H7 (cell line): Measurements from ENCODE around the gene SIK2. TPM values are rescaled to one million over a fixed set of nuclear protein-coding genes. Genes with fewer than 3 reads are reported as not detected.
"Not testable (repeated sequence)": the region's sequence is repeated elsewhere in the genome, so short reads cannot be mapped to it uniquely, and the experiment has no call there.

ENCODE experiments used
- DNase-seq: peaks from one replicate; pipeline ENCODE4 v3.0.0; 2012
- H3K27me3 ChIP-seq: 2 replicates; pipeline ENCODE4 v1.6.0; 2011; ENCODE audit warnings: mild to moderate bottlenecking, low read length; ENCODE audit not compliant: control insufficient read depth, insufficient read depth
- H3K36me3 ChIP-seq: replicated peaks from 2 replicates; pipeline ENCODE4 v1.5.1; 2011; ENCODE audit warnings: low read length; ENCODE audit not compliant: control insufficient read depth, insufficient read depth
- H3K4me3 ChIP-seq: 2 replicates; pipeline ENCODE4 v1.5.1; 2011; ENCODE audit warnings: low read depth, mild to moderate bottlenecking, control low read depth, low read length, moderate library complexity; ENCODE audit not compliant: insufficient read depth
- total RNA-seq: library from RNA; depleted of rRNA; stranded (reverse); fragments of >200 nt; shearing (Covaris generic); gene quantifications from 2 replicates; pipeline ENCODE4 v1.2.3, GENCODE V29; 2014

SIK2 gene
- total RNA-seq, 1 experiment from 2014 or later = 5.5 TPM

GRCh38 chr11:111761036-111761435 is 158.8 kb downstream of the SIK2 start:
- no peaks in the 10 kb centered on the region for H3K27me3 ChIP-seq
- no peak overlapping the region for H3K4me3 ChIP-seq

GRCh38 chr11:111762526-111762925 is 160.3 kb downstream of the SIK2 start:
- Histone ChIP-seq H3K36me3 (peaks cover 32% of the 10 kb centered on the region), H3K4me3 (no peak overlapping the region), H3K27me3 (no peaks in the 10 kb centered on the region)
- DNase-seq = no peak

More at GRCh38 chr11:111761036-111761435, 158.8 kb downstream of the SIK2 start:
- no peak for DNase-seq
- H3K36me3 ChIP-seq = peaks cover 32% of the 10 kb centered on the region

- no peak for DNase-seq
- Histone ChIP-seq H3K4me3 (no peak overlapping the region), H3K36me3 (peaks cover 32% of the 10 kb centered on the region), H3K27me3 (no peaks in the 10 kb centered on the region)
Measured at GRCh38 chr11:111762981-111763643, 160.9 kb downstream of the SIK2 start.

GRCh38 chr11:111764621-111765020 is 162.4 kb downstream of the SIK2 start:
- Histone ChIP-seq H3K4me3 (no peak overlapping the region), H3K27me3 (no peaks in the 10 kb centered on the region), H3K36me3 (peaks cover 30% of the 10 kb centered on the region)
- no peak for DNase-seq

GRCh38 chr11:111765320-111765983 is 163.2 kb downstream of the SIK2 start:
- no peak for DNase-seq
- Histone ChIP-seq H3K4me3 (peak overlapping the region; percentile 91), H3K36me3 (peaks cover 24% of the 10 kb centered on the region), H3K27me3 (no peaks in the 10 kb centered on the region)

GRCh38 chr11:111765984-111766833 is 164.0 kb downstream of the SIK2 start, which contains the start of gene PPP2R1B:
Gene PPP2R1B (minus strand): TSS chr11:111766389. CDS start chr11:111766361, 28 bp downstream.
- Histone ChIP-seq H3K36me3 (peaks cover 19% of the 10 kb centered on the region), H3K27me3 (no peaks in the 10 kb centered on the region), H3K4me3 (peak within 1 kb of the TSS; percentile 91)
- peak; percentile 97 for DNase-seq

GRCh38 chr11:111766834-111767142 is 164.5 kb downstream of the SIK2 start:
- Histone ChIP-seq H3K4me3 (peak overlapping the region; percentile 91), H3K27me3 (no peaks in the 10 kb centered on the region), H3K36me3 (peaks cover 19% of the 10 kb centered on the region)
- DNase-seq = no peak

GRCh38 chr11:111770581-111771134 is 168.4 kb downstream of the SIK2 start:
- H3K27me3 ChIP-seq = no peaks in the 10 kb centered on the region
- H3K4me3 ChIP-seq = no peak overlapping the region
- H3K36me3 ChIP-seq = no peaks in the 10 kb centered on the region
- no peak for DNase-seq

GRCh38 chr11:111771205-111771604 is 169.0 kb downstream of the SIK2 start:
- DNase-seq, H3K36me3 ChIP-seq, H3K4me3 ChIP-seq, H3K27me3 ChIP-seq: not testable (repeated sequence)

- no peak for DNase-seq
Measured at GRCh38 chr11:111772535-111772934, 170.3 kb downstream of the SIK2 start.

GRCh38 chr11:111774955-111775710 is 172.9 kb downstream of the SIK2 start:
- no peak overlapping the region for H3K4me3 ChIP-seq
- no peaks in the 10 kb centered on the region for H3K27me3 ChIP-seq
- no peaks in the 10 kb centered on the region for H3K36me3 ChIP-seq
- DNase-seq = no peak

More at GRCh38 chr11:111772535-111772934, 170.3 kb downstream of the SIK2 start:
- no peaks in the 10 kb centered on the region for H3K27me3 ChIP-seq
- H3K4me3 ChIP-seq = no peak overlapping the region
- H3K36me3 ChIP-seq = no peaks in the 10 kb centered on the region

GRCh38 chr11:111776398-111777093 is 174.3 kb downstream of the SIK2 start:
- DNase-seq = no peak
- no peak overlapping the region for H3K4me3 ChIP-seq
- no peaks in the 10 kb centered on the region for H3K27me3 ChIP-seq
- no peaks in the 10 kb centered on the region for H3K36me3 ChIP-seq

GRCh38 chr11:111777094-111778046 is 175.1 kb downstream of the SIK2 start:
- peak; percentile 43 for DNase-seq
- Histone ChIP-seq H3K36me3 (no peaks in the 10 kb centered on the region), H3K4me3 (no peak overlapping the region), H3K27me3 (no peaks in the 10 kb centered on the region)
